Neuronal stem cell (in vitro differentiated cells): ENCODE measurements around the gene NPS.

Experiments
- DNase-seq: peaks from one replicate; pipeline ENCODE4 v3.0.0-alpha.2; 2013; ENCODE audit warnings: low spot score
- H2AFZ ChIP-seq: one replicate; pipeline ENCODE4 v1.6.1; 2013; ENCODE audit warnings: mild to moderate bottlenecking, low read length, inconsistent platforms
- H2AK5ac ChIP-seq: 2 replicates; pipeline ENCODE4 v1.6.1; 2013; ENCODE audit warnings: low read depth, mild to moderate bottlenecking, inconsistent platforms, low read length, moderate library complexity, mixed read lengths
- H2BK120ac ChIP-seq: 2 replicates; pipeline ENCODE4 v1.6.1; 2013; ENCODE audit warnings: low read depth, mild to moderate bottlenecking, inconsistent platforms, low read length, moderate library complexity, mixed read lengths
- H2BK12ac ChIP-seq: one replicate; pipeline ENCODE4 v1.6.1; 2013; ENCODE audit warnings: low read length, inconsistent platforms
- H2BK15ac ChIP-seq: 2 replicates; pipeline ENCODE4 v1.6.1; 2013; ENCODE audit warnings: mild to moderate bottlenecking, low read length, inconsistent platforms, mixed read lengths
- H2BK5ac ChIP-seq: one replicate; pipeline ENCODE4 v1.6.1; 2013; ENCODE audit warnings: inconsistent platforms, mild to moderate bottlenecking, low read length, moderate library complexity
- H3K14ac ChIP-seq: one replicate; pipeline ENCODE4 v1.6.1; 2013; ENCODE audit warnings: low read length, inconsistent platforms
- H3K18ac ChIP-seq: 2 replicates; pipeline ENCODE4 v1.6.1; 2013; ENCODE audit warnings: low read length, inconsistent platforms
- H3K23ac ChIP-seq: 2 replicates; pipeline ENCODE4 v1.6.1; 2013; ENCODE audit warnings: low read depth, mild to moderate bottlenecking, mixed read lengths, low read length, inconsistent platforms; ENCODE audit not compliant: poor library complexity
- H3K27ac ChIP-seq: replicated peaks from 3 replicates; pipeline ENCODE4 v1.5.1; 2013; ENCODE audit warnings: low read length, inconsistent platforms
- H3K27me3 ChIP-seq, 3 experiments: 2 replicates each; pipeline ENCODE4 v1.6.1; 2013; ENCODE audit warnings: low read length in 3 of 3, mild to moderate bottlenecking in 2 of 3, inconsistent platforms in 1 of 3, low read depth in 1 of 3, mixed read lengths in 1 of 3, moderate library complexity in 1 of 3; ENCODE audit not compliant: control insufficient read depth in 3 of 3, insufficient read depth in 3 of 3
- H3K36me3 ChIP-seq, 2 donors: replicated peaks in 1 of 2; 2 replicates each; pipeline ENCODE4 v1.6.1; 2013; ENCODE audit warnings: low read length in 2 of 2; ENCODE audit not compliant: control insufficient read depth in 2 of 2, insufficient read depth in 2 of 2
- H3K4ac ChIP-seq: 2 replicates; pipeline ENCODE4 v1.6.1; 2013; ENCODE audit warnings: inconsistent platforms, mild to moderate bottlenecking, low read length, moderate library complexity
- H3K4me1 ChIP-seq, 2 donors: 1 replicate in 1 of 2; 2 replicates in 1 of 2; pipeline ENCODE4 v1.6.1; 2013; ENCODE audit warnings: low read length in 2 of 2, low read depth in 1 of 2; ENCODE audit not compliant: control insufficient read depth in 2 of 2, insufficient read depth in 1 of 2
- H3K4me2 ChIP-seq: one replicate; pipeline ENCODE4 v1.6.1; 2013; ENCODE audit warnings: mild to moderate bottlenecking, low read length, inconsistent platforms; ENCODE audit not compliant: insufficient read depth, poor library complexity, severe bottlenecking
- H3K4me3 ChIP-seq, 2 donors: 2 replicates each; pipeline ENCODE4 v1.5.1; 2013; ENCODE audit warnings: low read length in 2 of 2, mild to moderate bottlenecking in 2 of 2, inconsistent platforms in 1 of 2, moderate library complexity in 1 of 2
- H3K79me1 ChIP-seq: one replicate; pipeline ENCODE4 v1.6.1; 2013; ENCODE audit warnings: low read depth, mild to moderate bottlenecking, inconsistent platforms, low read length, moderate library complexity
- H3K9ac ChIP-seq: one replicate; pipeline ENCODE4 v1.6.1; 2013; ENCODE audit warnings: mild to moderate bottlenecking, low read depth, low read length, inconsistent platforms; ENCODE audit not compliant: poor library complexity
- H3K9me3 ChIP-seq, 2 donors: replicated peaks in 1 of 2; 2 replicates each; pipeline versions ENCODE3 to v1.6.1; 2013; ENCODE audit warnings: low read length in 2 of 2, mild to moderate bottlenecking in 2 of 2, inconsistent platforms in 1 of 2, low read depth in 1 of 2, mixed read lengths in 1 of 2, moderate library complexity in 1 of 2; ENCODE audit not compliant: control insufficient read depth in 2 of 2, insufficient read depth in 1 of 2
- H4K8ac ChIP-seq: one replicate; pipeline ENCODE4 v1.6.1; 2013; ENCODE audit warnings: low read depth, mild to moderate bottlenecking, inconsistent platforms, low read length, moderate library complexity
- H4K91ac ChIP-seq: one replicate; pipeline ENCODE4 v1.6.1; 2013; ENCODE audit warnings: low read length, low read depth, mild to moderate bottlenecking, inconsistent platforms; ENCODE audit not compliant: poor library complexity
- WGBS, 2 donors: extraction: QIAGEN DNeasy Blood & Tissue Kit; methylation state at CpG; one replicate each; pipeline ENCODE4 v1.1.7; 2013; ENCODE audit warnings: missing lambda C conversion rate in 2 of 2, mixed read lengths in 1 of 2; ENCODE audit not compliant: insufficient read length in 2 of 2, insufficient replicate concordance in 1 of 2; ENCODE audit errors: extremely low coverage in 2 of 2; 5-methylcytosine and 5-hydroxymethylcytosine counted together

NPS gene

GRCh38 chr10:127563718-127564553 is 14.8 kb downstream of the NPS start:
- Histone ChIP-seq H3K23ac (peak overlapping the region; percentile 6), H3K79me1 (no peaks in the 10 kb centered on the region), H3K14ac (no peak overlapping the region), H4K91ac (no peak overlapping the region), H2BK15ac (no peak overlapping the region), H2BK120ac (no peak overlapping the region), H2AK5ac (no peak overlapping the region), H3K36me3 (no peaks in the 10 kb centered on the region), H3K4me1 (no peaks in the 10 kb centered on the region), H3K9me3 (peaks cover 0 to 2% of the 10 kb centered on the region in 2 donors), H3K27me3 (no peaks in the 10 kb centered on the region), H3K18ac (no peak overlapping the region), H3K27ac (no peak overlapping the region), H3K4ac (no peak overlapping the region), H2AFZ (no peak overlapping the region), H2BK5ac (no peak overlapping the region), H3K4me3 (no peak overlapping the region), H4K8ac (no peak overlapping the region), H3K4me2 (no peak overlapping the region), H2BK12ac (no peak overlapping the region), H3K9ac (no peak overlapping the region)
- WGBS, 2 donors: no CpG with 5 or more reads among the region's 10 CpGs
- no peak for DNase-seq

- WGBS, 2 donors: no CpG with 5 or more reads among the region's 4 CpGs
- H3K27ac ChIP-seq: no peak overlapping the region
Measured at GRCh38 chr10:127564644-127565043, 15.5 kb downstream of the NPS start.

GRCh38 chr10:127565583-127565982 is 16.5 kb downstream of the NPS start:
- no peak overlapping the region for H3K4me2 ChIP-seq
- WGBS, 2 donors: no CpG with 5 or more reads among the region's 4 CpGs
- no peak overlapping the region for H3K18ac ChIP-seq
- H2BK120ac ChIP-seq: no peak overlapping the region
- H3K4ac ChIP-seq: no peak overlapping the region
- H3K23ac ChIP-seq: no peak overlapping the region
- DNase-seq: no peak
- H2AFZ ChIP-seq: no peak overlapping the region
- H2BK12ac ChIP-seq: no peak overlapping the region
- H3K4me3 ChIP-seq: no peak overlapping the region
- no peaks in the 10 kb centered on the region for H3K4me1 ChIP-seq
- H2BK5ac ChIP-seq: no peak overlapping the region
- H3K27ac ChIP-seq: no peak overlapping the region
- H2BK15ac ChIP-seq: no peak overlapping the region
- H3K9ac ChIP-seq: no peak overlapping the region
- H4K91ac ChIP-seq: no peak overlapping the region
- H3K79me1 ChIP-seq: no peaks in the 10 kb centered on the region
- H3K27me3 ChIP-seq: no peaks in the 10 kb centered on the region
- no peaks in the 10 kb centered on the region for H3K36me3 ChIP-seq
- H3K14ac ChIP-seq: no peak overlapping the region
- H4K8ac ChIP-seq: no peak overlapping the region
- H2AK5ac ChIP-seq: no peak overlapping the region
- peaks cover 0 to 3% of the 10 kb centered on the region in 2 donors for H3K9me3 ChIP-seq

More at GRCh38 chr10:127564644-127565043, 15.5 kb downstream of the NPS start:
- no peak overlapping the region for H2BK5ac ChIP-seq
- H3K27me3 ChIP-seq: no peaks in the 10 kb centered on the region
- no peak overlapping the region for H3K18ac ChIP-seq
- no peak overlapping the region for H4K91ac ChIP-seq
- H3K4me3 ChIP-seq: no peak overlapping the region
- H3K79me1 ChIP-seq: no peaks in the 10 kb centered on the region
- no peak overlapping the region for H3K14ac ChIP-seq
- no peak overlapping the region for H3K4me2 ChIP-seq
- H2AK5ac ChIP-seq: no peak overlapping the region
- H2BK120ac ChIP-seq: no peak overlapping the region
- H2BK15ac ChIP-seq: no peak overlapping the region
- no peak overlapping the region for H3K4ac ChIP-seq
- DNase-seq: no peak
- no peaks in the 10 kb centered on the region for H3K4me1 ChIP-seq
- H3K9me3 ChIP-seq: peaks cover 0 to 2% of the 10 kb centered on the region in 2 donors
- no peaks in the 10 kb centered on the region for H3K36me3 ChIP-seq
- no peak overlapping the region for H2BK12ac ChIP-seq
- no peak overlapping the region for H3K23ac ChIP-seq
- H2AFZ ChIP-seq: no peak overlapping the region
- H3K9ac ChIP-seq: no peak overlapping the region
- no peak overlapping the region for H4K8ac ChIP-seq

- Histone ChIP-seq H3K79me1 (no peaks in the 10 kb centered on the region), H3K9ac (no peak overlapping the region), H3K36me3 (no peaks in the 10 kb centered on the region), H3K27ac (no peak overlapping the region), H3K4me2 (no peak overlapping the region), H2BK120ac (no peak overlapping the region), H2BK5ac (no peak overlapping the region), H3K4me3 (no peak overlapping the region), H3K18ac (no peak overlapping the region), H2AK5ac (no peak overlapping the region), H3K14ac (no peak overlapping the region), H2AFZ (no peak overlapping the region), H3K27me3 (no peaks in the 10 kb centered on the region), H3K4ac (no peak overlapping the region), H3K4me1 (no peaks in the 10 kb centered on the region), H2BK15ac (no peak overlapping the region), H3K9me3 (peaks cover 2 to 3% of the 10 kb centered on the region in 2 donors), H4K91ac (no peak overlapping the region), H2BK12ac (no peak overlapping the region), H4K8ac (no peak overlapping the region), H3K23ac (no peak overlapping the region)
- WGBS, 2 donors: no CpG with 5 or more reads among the region's 4 CpGs
- DNase-seq: no peak
Measured at GRCh38 chr10:127569210-127569609, 20.1 kb downstream of the NPS start.
